ENCODE data around the gene MT2A. TPM values are rescaled to one million over a fixed set of nuclear protein-coding genes. Genes with fewer than 3 reads are reported as not detected.

MT2A gene
- total and polyA plus RNA-seq, 2 donors (not counting 1 experiment from before 2014, with no cell fraction given): 49.2 to 113 TPM

- Histone ChIP-seq H3K9me3 (ENCODE audit: control insufficient read depth, insufficient read depth, low read depth, low read length) (no peaks in the 10 kb centered on the region), H2AFZ (ENCODE audit: low read length) (no peak overlapping the region), H3K36me3 (ENCODE audit: control insufficient read depth, insufficient read depth, low read length) (no peaks in the 10 kb centered on the region), H3K4me1 (ENCODE audit: control insufficient read depth, extremely low read depth, insufficient read depth, low read length) (peaks cover 33% of the 10 kb centered on the region), H3K79me2 (ENCODE audit: control insufficient read depth, insufficient read depth, low read length) (peaks cover 11% of the 10 kb centered on the region), H3K27ac (ENCODE audit: insufficient read depth, low read length) (peak overlapping the region; percentile 99), H3K27me3 (ENCODE audit: control insufficient read depth, insufficient read depth, low read length) (no peaks in the 10 kb centered on the region), H3K4me2 (ENCODE audit: extremely low read depth, insufficient read depth, low read length) (peak overlapping the region; percentile 13), H3K4me3 (replicated peaks in 1 of 4; ENCODE audit: control extremely low read depth in 1 of 4, insufficient read depth in 1 of 4, low read depth in 3 of 4, low read length in 4 of 4) (no peak overlapping the region), H3K9ac (ENCODE audit: insufficient read depth, low read length) (peak overlapping the region; percentile 21), H4K20me1 (ENCODE audit: control insufficient read depth, extremely low read depth, insufficient read depth, low read length) (no peaks in the 10 kb centered on the region)
- DNase-seq (ENCODE audit: low read depth in 2 of 2): peak in 1 of 2 donors; percentile 82
- TF ChIP-seq CTCF (conservative IDR thresholded peaks at IDR 0.05 in 1 of 2, IDR thresholded peaks at IDR 0.05 in 1 of 2; ENCODE audit: low read depth in 1 of 2, low read length in 2 of 2): no peak
- no peak for TF ChIP-seq EZH2 (IDR thresholded peaks at IDR 0.05; ENCODE audit: low read length, missing control alignments)
Measured at GRCh38 chr16:56606071-56606475, 2.3 kb upstream of the MT2A start.

GRCh38 chr16:56606476-56607108 lies 1.8 kb upstream of the MT2A start:
- H3K9ac ChIP-seq (ENCODE audit: insufficient read depth, low read length): peak overlapping the region; percentile 83
- H2AFZ ChIP-seq (ENCODE audit: low read length): no peak overlapping the region
- H4K20me1 ChIP-seq (ENCODE audit: control insufficient read depth, extremely low read depth, insufficient read depth, low read length): no peaks in the 10 kb centered on the region

More at GRCh38 chr16:56606476-56607108, 1.8 kb upstream of the MT2A start:
- H3K4me3 ChIP-seq (replicated peaks in 1 of 4; ENCODE audit: control extremely low read depth in 1 of 4, insufficient read depth in 1 of 4, low read depth in 3 of 4, low read length in 4 of 4): peak overlapping the region; percentile 6 to 37 (median 20)
- no peaks in the 10 kb centered on the region for H3K9me3 ChIP-seq (ENCODE audit: control insufficient read depth, insufficient read depth, low read depth, low read length)
- no peaks in the 10 kb centered on the region for H3K36me3 ChIP-seq (ENCODE audit: control insufficient read depth, insufficient read depth, low read length)
- peaks cover 11% of the 10 kb centered on the region for H3K79me2 ChIP-seq (ENCODE audit: control insufficient read depth, insufficient read depth, low read length)
- peak overlapping the region; percentile 57 for H3K4me2 ChIP-seq (ENCODE audit: extremely low read depth, insufficient read depth, low read length)
- peak; percentile 87 to 95 for DNase-seq (ENCODE audit: low read depth in 2 of 2)
- TF ChIP-seq EZH2 (IDR thresholded peaks at IDR 0.05; ENCODE audit: low read length, missing control alignments): no peak
- TF ChIP-seq CTCF (conservative IDR thresholded peaks at IDR 0.05 in 1 of 2, IDR thresholded peaks at IDR 0.05 in 1 of 2; ENCODE audit: low read depth in 1 of 2, low read length in 2 of 2): no peak
- no peaks in the 10 kb centered on the region for H3K27me3 ChIP-seq (ENCODE audit: control insufficient read depth, insufficient read depth, low read length)
- peak overlapping the region; percentile 99 for H3K27ac ChIP-seq (ENCODE audit: insufficient read depth, low read length)
- peaks cover 38% of the 10 kb centered on the region for H3K4me1 ChIP-seq (ENCODE audit: control insufficient read depth, extremely low read depth, insufficient read depth, low read length)
